HG02973 (cell line): Measurements from ENCODE around the gene SNTA1.
"Not testable (repeated sequence)": the region's sequence is repeated elsewhere in the genome, so short reads cannot be mapped to it uniquely, and the experiment has no call there.

Experiments
- ATAC-seq: cut with Tn5 transposase; IDR thresholded peaks from one replicate; pipeline ENCODE4 v1.9.1; 2021; ENCODE audit warnings: moderate library complexity; ENCODE audit not compliant: unreplicated experiment

Gene SNTA1

GRCh38 chr20:33433465-33434234 lies 9.9 kb downstream of the SNTA1 start:
- ATAC-seq, result no peak

- no peak for ATAC-seq
Observed at GRCh38 chr20:33431797-33432381, 11.7 kb downstream of the SNTA1 start.

GRCh38 chr20:33423875-33424274 lies 19.7 kb downstream of the SNTA1 start:
- ATAC-seq, result not testable (repeated sequence)

GRCh38 chr20:33423141-33423834 lies 20.3 kb downstream of the SNTA1 start:
- ATAC-seq, result no peak

GRCh38 chr20:33419140-33419974 lies 24.2 kb downstream of the SNTA1 start:
- no peak for ATAC-seq

- no peak for ATAC-seq
Observed at GRCh38 chr20:33418033-33418432, 25.5 kb downstream of the SNTA1 start.

GRCh38 chr20:33415948-33416347 lies 27.6 kb downstream of the SNTA1 start:
- no peak for ATAC-seq

GRCh38 chr20:33412484-33412838 lies 31.1 kb downstream of the SNTA1 start:
- ATAC-seq, result no peak

- no peak for ATAC-seq
Observed at GRCh38 chr20:33411711-33412483, 31.7 kb downstream of the SNTA1 start.

GRCh38 chr20:33411242-33411641 lies 32.3 kb downstream of the SNTA1 start:
- ATAC-seq, result no peak

- no peak for ATAC-seq
Observed at GRCh38 chr20:33410081-33410742, 33.4 kb downstream of the SNTA1 start.

GRCh38 chr20:33408716-33409654 lies 34.6 kb downstream of the SNTA1 start:
- ATAC-seq, result no peak

- no peak for ATAC-seq
Observed at GRCh38 chr20:33408313-33408712, 35.2 kb downstream of the SNTA1 start.

- ATAC-seq, result no peak
Observed at GRCh38 chr20:33407796-33408195, 35.8 kb downstream of the SNTA1 start.

- ATAC-seq, result no peak
Observed at GRCh38 chr20:33407251-33407650, 36.3 kb downstream of the SNTA1 start.

- ATAC-seq, result no peak
Observed at GRCh38 chr20:33404281-33404680, 39.3 kb downstream of the SNTA1 start.

- no peak for ATAC-seq
Observed at GRCh38 chr20:33401921-33402369, 41.6 kb downstream of the SNTA1 start.

- peak; percentile 79 for ATAC-seq
Observed at GRCh38 chr20:33401184-33401920, 42.2 kb downstream of the SNTA1 start, which contains the start of gene CDK5RAP1. CDK5RAP1 (minus strand) TSS chr20:33401519; CDS start chr20:33397064, 4,455 bp downstream.
